Measurements from ENCODE around the gene VASP. TPM values are rescaled to one million over a fixed set of nuclear protein-coding genes. Genes with fewer than 3 reads are reported as not detected.

Gene VASP
- total and polyA plus RNA-seq, 2 of the 13 experiments (the other 11 are each of a cell fraction or from before 2014, with no cell fraction given): 41.8 to 67.1 TPM

- Histone ChIP-seq H3K4me1 (ENCODE audit: insufficient read depth, low read length) (peaks cover 40% of the 10 kb centered on the region), H3K4me2 (ENCODE audit: low read depth, low read length) (peak overlapping the region; percentile 93), H3K9ac (ENCODE audit: insufficient read depth, low read depth, low read length) (peak overlapping the region; percentile 94), H2AFZ (ENCODE audit: low read length) (peak overlapping the region; percentile 69), H4K20me1 (ENCODE audit: insufficient read depth, low read length) (0 out of 2 replicates have a peak, but pooled peaks cover 3% of the 10 kb centered on the region), H3K36me3 (replicated peaks in 1 of 2; ENCODE audit: control insufficient read depth in 1 of 2, insufficient read depth in 2 of 2, low read length in 2 of 2) (peaks cover 0 to under 1% of the 10 kb centered on the region in 2 experiments; a peak in 1 of 5 replicates), H3K27me3 (ENCODE audit: control insufficient read depth in 1 of 2, insufficient read depth in 2 of 2, low read length in 2 of 2) (no peaks in the 10 kb centered on the region; a peak in 1 of 5 replicates), H3K4me3 (replicated peaks in 1 of 3; ENCODE audit: insufficient read depth in 1 of 3, low read depth in 2 of 3, low read length in 3 of 3) (peak overlapping the region; percentile 92 to 100 (median 96); a peak in 5 of 6 replicates), H3K27ac (ENCODE audit: extremely low read length, insufficient read depth, low read length) (peak overlapping the region; percentile 77), H3K9me3 (ENCODE audit: low read length) (no peaks in the 10 kb centered on the region), H3K79me2 (ENCODE audit: insufficient read depth, low read length) (peaks cover 31% of the 10 kb centered on the region)
- CTCF ChIA-PET (ENCODE audit: low intra/inter-chr PET ratio, low total read pairs): interaction anchor here (1.8 kb wide), 1 partner anchor 13 kb away, joined by 4 read pairs; no protein-coding TSS in a partner anchor
- DNase-seq (ENCODE audit: low spot score): no peak
- intact Hi-C loops (cut with micrococcal nuclease; ENCODE audit: unreplicated experiment): no loop called here
- POLR2A ChIA-PET: interaction anchor here (0.9 to 1.9 kb wide), 4 partner anchors 10 to 211 kb away, joined by 3 to 8 read pairs (median 6); no protein-coding TSS in a partner anchor
- no peak for FAIRE-seq
- no peak for ATAC-seq
- TSS peak; percentile 58 for BruUV-seq (replicated peaks)
- in situ Hi-C loops (cut with HindIII; ENCODE audit: extremely low pct_ligation_motif_present, low pct_unique_long_range_greater_than_20kb): no loop called here
- 8% methylated on average over 5 of the region's 5 CpGs for WGBS (ENCODE audit: low lambda C conversion rate)
- TF ChIP-seq SP5 (CRISPR knock-in tag; IDR thresholded peaks at IDR 0.05; ENCODE audit: borderline replicate concordance, low read depth) (peak; percentile 80), ZNF430 (CRISPR knock-in tag; IDR thresholded peaks at IDR 0.05) (0 out of 2 replicates have a peak, but pooled peaks have one; percentile 20), RCOR2 (CRISPR knock-in tag; IDR thresholded peaks at IDR 0.05) (no peak), SSRP1 (CRISPR knock-in tag; IDR thresholded peaks at IDR 0.05) (0 out of 2 replicates have a peak, but pooled peaks have one; percentile 39), EP300 (IDR thresholded peaks at IDR 0.05; ENCODE audit: low read depth in 2 of 2, low read length in 2 of 2) (peak in 1 of 2 experiments; percentile 11; a peak in 1 of 4 replicates), EP300 (CRISPR knock-in tag; IDR thresholded peaks at IDR 0.05; ENCODE audit: borderline replicate concordance) (no peak), ZNF761 (CRISPR knock-in tag; conservative IDR thresholded peaks at IDR 0.05) (peak; percentile 57; the same call in 1 of the 2 replicates), NR2F6 (IDR thresholded peaks at IDR 0.05) (peak; percentile 64), NR2F6 (CRISPR knock-in tag; IDR thresholded peaks at IDR 0.05) (peak; percentile 71), ZMAT3 (CRISPR knock-in tag; conservative IDR thresholded peaks at IDR 0.05) (0 out of 2 replicates have a peak, but pooled peaks have one; percentile 62), RARA (CRISPR knock-in tag; IDR thresholded peaks at IDR 0.05) (peak; percentile 84), HNRNPH1 (optimal IDR thresholded peaks at IDR 0.05; ENCODE audit: low read depth, low read length) (no peak), NCOA2 (CRISPR knock-in tag; IDR thresholded peaks at IDR 0.05) (0 out of 2 replicates have a peak, but pooled peaks have one; percentile 31), ZNF441 (CRISPR knock-in tag; IDR thresholded peaks at IDR 0.05; ENCODE audit: borderline replicate concordance) (peak; percentile 38; the same call in 1 of the 2 replicates), KLF11 (CRISPR knock-in tag; IDR thresholded peaks at IDR 0.05) (no peak), NR2F1 (CRISPR knock-in tag; IDR thresholded peaks at IDR 0.05) (peak in 1 of 2 experiments; percentile 62; a peak in 2 of 4 replicates), ZNF850 (CRISPR knock-in tag; conservative IDR thresholded peaks at IDR 0.05) (0 out of 2 replicates have a peak, but pooled peaks have one; percentile 3)
- TF ChIP-seq, protein P1, sequence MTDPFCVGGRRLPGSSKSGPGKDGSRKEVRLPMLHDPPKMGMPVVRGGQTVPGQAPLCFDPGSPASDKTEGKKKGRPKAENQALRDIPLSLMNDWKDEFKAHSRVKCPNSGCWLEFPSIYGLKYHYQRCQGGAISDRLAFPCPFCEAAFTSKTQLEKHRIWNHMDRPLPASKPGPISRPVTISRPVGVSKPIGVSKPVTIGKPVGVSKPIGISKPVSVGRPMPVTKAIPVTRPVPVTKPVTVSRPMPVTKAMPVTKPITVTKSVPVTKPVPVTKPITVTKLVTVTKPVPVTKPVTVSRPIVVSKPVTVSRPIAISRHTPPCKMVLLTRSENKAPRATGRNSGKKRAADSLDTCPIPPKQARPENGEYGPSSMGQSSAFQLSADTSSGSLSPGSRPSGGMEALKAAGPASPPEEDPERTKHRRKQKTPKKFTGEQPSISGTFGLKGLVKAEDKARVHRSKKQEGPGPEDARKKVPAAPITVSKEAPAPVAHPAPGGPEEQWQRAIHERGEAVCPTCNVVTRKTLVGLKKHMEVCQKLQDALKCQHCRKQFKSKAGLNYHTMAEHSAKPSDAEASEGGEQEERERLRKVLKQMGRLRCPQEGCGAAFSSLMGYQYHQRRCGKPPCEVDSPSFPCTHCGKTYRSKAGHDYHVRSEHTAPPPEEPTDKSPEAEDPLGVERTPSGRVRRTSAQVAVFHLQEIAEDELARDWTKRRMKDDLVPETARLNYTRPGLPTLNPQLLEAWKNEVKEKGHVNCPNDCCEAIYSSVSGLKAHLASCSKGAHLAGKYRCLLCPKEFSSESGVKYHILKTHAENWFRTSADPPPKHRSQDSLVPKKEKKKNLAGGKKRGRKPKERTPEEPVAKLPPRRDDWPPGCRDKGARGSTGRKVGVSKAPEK (CRISPR knock-in tag; IDR thresholded peaks at IDR 0.05; ENCODE audit: borderline replicate concordance): no peak
- TF ChIP-seq, protein P2, sequence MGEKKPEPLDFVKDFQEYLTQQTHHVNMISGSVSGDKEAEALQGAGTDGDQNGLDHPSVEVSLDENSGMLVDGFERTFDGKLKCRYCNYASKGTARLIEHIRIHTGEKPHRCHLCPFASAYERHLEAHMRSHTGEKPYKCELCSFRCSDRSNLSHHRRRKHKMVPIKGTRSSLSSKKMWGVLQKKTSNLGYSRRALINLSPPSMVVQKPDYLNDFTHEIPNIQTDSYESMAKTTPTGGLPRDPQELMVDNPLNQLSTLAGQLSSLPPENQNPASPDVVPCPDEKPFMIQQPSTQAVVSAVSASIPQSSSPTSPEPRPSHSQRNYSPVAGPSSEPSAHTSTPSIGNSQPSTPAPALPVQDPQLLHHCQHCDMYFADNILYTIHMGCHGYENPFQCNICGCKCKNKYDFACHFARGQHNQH (CRISPR knock-in tag; IDR thresholded peaks at IDR 0.05): no peak
- TF ChIP-seq, protein P3, sequence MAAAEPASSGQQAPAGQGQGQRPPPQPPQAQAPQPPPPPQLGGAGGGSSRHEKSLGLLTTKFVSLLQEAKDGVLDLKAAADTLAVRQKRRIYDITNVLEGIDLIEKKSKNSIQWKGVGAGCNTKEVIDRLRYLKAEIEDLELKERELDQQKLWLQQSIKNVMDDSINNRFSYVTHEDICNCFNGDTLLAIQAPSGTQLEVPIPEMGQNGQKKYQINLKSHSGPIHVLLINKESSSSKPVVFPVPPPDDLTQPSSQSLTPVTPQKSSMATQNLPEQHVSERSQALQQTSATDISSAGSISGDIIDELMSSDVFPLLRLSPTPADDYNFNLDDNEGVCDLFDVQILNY (CRISPR knock-in tag; conservative IDR thresholded peaks at IDR 0.05): no peak
Measured at GRCh38 chr19:45505996-45506245, 1.4 kb upstream of the VASP start.
